Activated CD4-positive, alpha-beta memory T cell treated with anti-CD3 and anti-CD28 coated beads for 36 hours (primary cell): ENCODE measurements around the gene CFAP119. TPM values are rescaled to one million over a fixed set of nuclear protein-coding genes. Genes with fewer than 3 reads are reported as not detected.

Experiments
- CTCF ChIA-PET: fragments of 350-600 bp; sonication (Branson Sonifier 250); formaldehyde crosslinking; loops from one replicate; lab custom pipeline; 2021; ENCODE audit warnings: antibody characterized with exemption, inconsistent platforms; lab: Charles Lee
- POLR2A ChIA-PET: fragments of 350-600 bp; sonication (Branson Sonifier 250); formaldehyde crosslinking; loops from one replicate; lab custom pipeline; 2021; ENCODE audit warnings: antibody characterized with exemption; lab: Charles Lee
- DNase-seq: peaks from one replicate; pipeline ENCODE4 v3.0.0-alpha.2; 2020
- H3K27ac Mint-ChIP-seq: one replicate; pipeline ENCODE4 v1.8.0; 2021; ENCODE audit warnings: mixed read lengths
- H3K27me3 Mint-ChIP-seq: one replicate; pipeline ENCODE4 v1.8.0; 2021; ENCODE audit warnings: mixed read lengths
- H3K36me3 Mint-ChIP-seq: one replicate; pipeline ENCODE4 v1.8.0; 2021; ENCODE audit warnings: mixed read lengths
- H3K4me1 Mint-ChIP-seq: one replicate; pipeline ENCODE4 v1.8.0; 2021; ENCODE audit warnings: low read depth, mixed read lengths
- H3K4me3 Mint-ChIP-seq: one replicate; pipeline ENCODE4 v1.8.0; 2021; ENCODE audit warnings: mild to moderate bottlenecking, mixed read lengths
- H3K9me3 Mint-ChIP-seq: one replicate; pipeline ENCODE4 v1.8.0; 2021; ENCODE audit warnings: mixed read lengths
- intact Hi-C: fragments of 100-400 bp; cut with micrococcal nuclease; formaldehyde crosslinking; loops from one replicate; pipeline ENCODE4 v1.15.1; 2023
- total RNA-seq, 2 experiments: library from RNA; stranded (reverse); gene quantifications; one replicate each; pipeline ENCODE4 v1.2.3, GENCODE V29; 2021

The CFAP119 gene
- total RNA-seq, 2 experiments from 2014 or later, result 3.8 to 4.9 TPM

DNA sequence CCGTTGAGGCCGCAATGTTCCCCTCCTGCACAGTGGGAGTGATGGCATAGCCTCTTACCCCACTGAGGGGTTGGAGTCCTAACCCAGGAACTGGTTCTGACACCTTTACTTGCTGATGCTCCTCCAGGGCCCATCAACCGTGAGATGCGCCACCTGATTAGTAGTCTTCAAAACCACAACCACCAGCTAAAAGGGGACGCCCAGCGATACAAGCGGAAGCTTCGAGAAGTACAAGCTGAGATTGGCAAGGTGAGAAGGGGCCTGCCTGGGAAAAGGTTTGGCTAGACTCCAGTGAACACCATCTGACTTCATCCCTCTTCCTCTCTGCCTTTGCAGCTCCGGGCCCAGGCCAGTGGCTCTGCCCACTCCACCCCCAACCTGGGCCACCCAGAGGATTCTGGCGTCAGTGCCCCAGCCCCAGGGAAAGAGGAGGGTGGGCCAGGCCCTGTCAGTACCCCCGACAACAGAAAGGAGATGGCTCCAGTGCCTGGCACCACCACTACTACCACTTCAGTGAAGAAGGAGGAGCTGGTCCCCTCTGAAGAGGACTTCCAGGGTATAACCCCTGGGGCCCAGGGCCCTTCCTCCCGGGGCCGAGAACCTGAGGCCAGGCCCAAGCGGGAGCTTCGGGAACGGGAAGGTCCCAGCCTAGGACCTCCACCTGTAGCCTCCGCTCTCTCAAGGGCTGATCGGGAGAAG, 6.1 kb upstream of the CFAP119 start:
- H3K36me3 Mint-ChIP-seq, result peaks cover 54% of the 10 kb centered on the region
- CTCF ChIA-PET, result no interaction called here

DNA sequence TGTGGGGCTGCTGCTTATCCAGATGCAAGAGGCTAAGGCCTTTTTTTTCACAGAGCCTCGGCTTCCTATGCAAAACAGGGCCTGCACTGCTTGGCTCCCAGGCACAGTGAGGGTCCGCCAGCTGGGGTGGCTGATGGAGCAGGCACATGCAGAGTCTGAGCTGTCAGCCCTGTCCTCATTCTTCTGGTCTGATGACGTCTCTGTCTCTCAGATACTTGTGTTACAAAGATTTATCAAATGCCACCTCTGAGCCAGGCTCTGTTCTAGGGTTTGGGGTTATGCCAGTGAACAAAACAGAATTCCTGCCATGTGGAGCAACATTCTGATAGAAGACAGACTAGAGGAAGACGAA, 5.0 kb upstream of the CFAP119 start:
- peaks cover 16% of the 10 kb centered on the region for H3K4me1 Mint-ChIP-seq
- no peaks in the 10 kb centered on the region for H3K27me3 Mint-ChIP-seq
- peaks cover 50% of the 10 kb centered on the region for H3K36me3 Mint-ChIP-seq
- no peak overlapping the region for H3K4me3 Mint-ChIP-seq
- intact Hi-C loops, result no loop called here
- no peaks in the 10 kb centered on the region for H3K9me3 Mint-ChIP-seq
- CTCF ChIA-PET, result interaction anchor here (7.2 kb wide), 1 partner anchor 48 kb away, joined by 30 read pairs; no protein-coding TSS in a partner anchor
- H3K27ac Mint-ChIP-seq, result no peak overlapping the region
- POLR2A ChIA-PET, result no interaction called here
- no peak for DNase-seq

More for the DNA sequence above, 6.1 kb upstream of the CFAP119 start:
- H3K9me3 Mint-ChIP-seq, result no peaks in the 10 kb centered on the region
- intact Hi-C loops, result no loop called here
- H3K27me3 Mint-ChIP-seq, result no peaks in the 10 kb centered on the region
- POLR2A ChIA-PET, result no interaction called here
- no peak overlapping the region for H3K27ac Mint-ChIP-seq
- no peak for DNase-seq
- peaks cover 12% of the 10 kb centered on the region for H3K4me1 Mint-ChIP-seq
- H3K4me3 Mint-ChIP-seq, result no peak overlapping the region

DNA sequence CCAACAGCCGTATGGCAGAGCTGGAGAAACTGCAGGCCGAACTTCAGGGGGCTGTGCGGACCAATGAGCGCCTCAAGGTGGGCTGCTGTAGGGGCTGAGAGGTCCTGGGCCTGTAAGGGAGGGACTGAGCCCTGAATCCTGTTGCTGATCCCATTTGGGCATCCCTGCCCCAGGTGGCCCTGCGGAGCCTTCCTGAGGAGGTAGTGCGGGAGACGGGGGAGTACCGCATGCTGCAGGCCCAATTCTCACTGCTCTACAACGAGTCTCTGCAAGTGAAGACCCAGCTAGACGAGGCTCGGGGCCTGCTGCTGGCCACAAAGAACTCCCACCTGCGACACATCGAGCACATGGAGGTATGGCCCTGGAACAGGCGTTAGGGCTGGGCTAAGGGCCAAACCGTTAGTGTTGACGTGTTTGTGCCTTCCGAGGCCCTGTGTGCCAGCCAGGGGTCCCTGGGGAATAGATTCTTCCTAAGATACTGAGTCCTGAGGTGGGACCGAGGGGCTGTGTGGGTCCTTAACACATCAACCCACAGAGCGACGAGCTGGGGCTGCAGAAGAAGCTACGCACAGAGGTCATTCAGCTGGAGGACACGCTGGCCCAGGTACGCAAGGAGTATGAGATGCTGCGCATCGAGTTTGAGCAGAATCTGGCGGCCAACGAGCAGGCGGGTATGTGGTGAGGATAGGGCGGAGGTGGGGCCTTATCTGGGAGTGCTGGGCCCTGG, 4.5 kb upstream of the CFAP119 start:
- DNase-seq, result no peak
- peaks cover 50% of the 10 kb centered on the region for H3K36me3 Mint-ChIP-seq
- no peak overlapping the region for H3K4me3 Mint-ChIP-seq
- intact Hi-C loops, result no loop called here
- H3K9me3 Mint-ChIP-seq, result no peaks in the 10 kb centered on the region
- H3K27me3 Mint-ChIP-seq, result no peaks in the 10 kb centered on the region
- peaks cover 16% of the 10 kb centered on the region for H3K4me1 Mint-ChIP-seq
- ChIA-PET CTCF (interaction anchor here (7.2 kb wide), 1 partner anchor 49 kb away, joined by 30 read pairs; no protein-coding TSS in a partner anchor), POLR2A (no interaction called here)
- H3K27ac Mint-ChIP-seq, result no peak overlapping the region

DNA sequence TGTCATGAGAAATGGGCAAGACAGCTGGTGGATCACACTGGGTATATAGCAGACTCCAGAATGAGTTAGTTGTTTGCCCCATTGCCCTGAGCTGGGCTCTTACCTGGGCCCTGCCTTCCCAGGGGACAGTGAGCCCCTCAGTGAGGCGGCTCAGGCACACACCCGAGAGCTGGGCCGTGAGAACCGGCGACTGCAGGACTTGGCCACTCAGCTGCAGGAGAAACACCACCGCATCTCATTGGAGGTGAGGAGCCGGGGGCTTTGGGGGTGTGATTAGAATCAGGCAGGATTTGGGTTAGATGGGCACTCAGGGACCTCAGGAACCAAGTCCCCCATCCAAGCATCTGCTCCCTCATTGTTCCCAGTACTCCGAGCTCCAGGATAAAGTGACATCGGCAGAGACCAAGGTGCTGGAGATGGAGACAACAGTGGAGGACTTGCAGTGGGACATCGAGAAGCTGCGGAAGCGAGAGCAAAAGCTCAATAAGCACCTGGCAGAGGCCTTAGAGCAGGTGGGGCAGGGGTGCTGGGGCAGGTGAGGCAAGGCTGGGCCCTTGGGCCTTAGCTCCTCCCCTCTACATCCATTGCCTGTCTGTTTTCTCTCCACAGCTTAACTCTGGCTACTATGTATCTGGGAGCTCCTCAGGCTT, 3.1 kb upstream of the CFAP119 start:
- Mint-ChIP-seq H3K4me1 (peaks cover 25% of the 10 kb centered on the region), H3K27ac (no peak overlapping the region), H3K9me3 (no peaks in the 10 kb centered on the region), H3K4me3 (no peak overlapping the region), H3K27me3 (no peaks in the 10 kb centered on the region), H3K36me3 (peaks cover 40% of the 10 kb centered on the region)
- POLR2A ChIA-PET, result interaction anchor here (1.0 kb wide), 1 partner anchor 17 kb away, joined by 4 read pairs; the partner anchor contains the start of gene PHKG2
- intact Hi-C loops, result loop anchor here (5.0 kb wide), 1 partner anchor 108 kb away; the partner anchor contains the start of gene FBRS
- DNase-seq, result no peak
- CTCF ChIA-PET, result interaction anchor here (7.2 kb wide), 1 partner anchor 50 kb away, joined by 30 read pairs; no protein-coding TSS in a partner anchor

DNA sequence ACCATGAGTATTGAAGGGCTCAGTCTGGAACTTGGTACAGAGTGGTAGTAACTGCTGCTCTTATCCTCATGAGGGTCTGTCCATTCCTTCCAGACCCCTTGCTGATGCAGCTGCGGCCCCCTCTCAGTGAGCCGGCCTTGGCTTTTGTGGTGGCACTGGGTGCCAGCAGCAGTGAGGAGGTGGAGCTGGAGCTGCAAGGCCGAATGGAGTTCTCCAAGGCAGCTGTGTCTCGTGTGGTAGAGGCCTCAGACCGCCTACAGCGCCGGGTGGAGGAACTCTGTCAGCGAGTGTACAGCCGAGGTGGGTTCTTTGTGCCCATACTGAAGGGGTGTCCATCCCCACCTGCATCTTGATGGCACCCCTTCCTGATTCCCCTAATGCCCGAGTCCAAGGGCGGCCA, 2.2 kb upstream of the CFAP119 start:
- Mint-ChIP-seq H3K4me3 (peak overlapping the region; percentile 18), H3K36me3 (peaks cover 36% of the 10 kb centered on the region), H3K4me1 (peaks cover 25% of the 10 kb centered on the region), H3K9me3 (no peaks in the 10 kb centered on the region), H3K27ac (no peak overlapping the region), H3K27me3 (no peaks in the 10 kb centered on the region)
- POLR2A ChIA-PET, result no interaction called here
- intact Hi-C loops, result loop anchor here (5.0 kb wide), 1 partner anchor 107 kb away; the partner anchor contains the start of gene FBRS
- DNase-seq, result no peak
- CTCF ChIA-PET, result interaction anchor here (7.2 kb wide), 1 partner anchor 51 kb away, joined by 30 read pairs; no protein-coding TSS in a partner anchor

DNA sequence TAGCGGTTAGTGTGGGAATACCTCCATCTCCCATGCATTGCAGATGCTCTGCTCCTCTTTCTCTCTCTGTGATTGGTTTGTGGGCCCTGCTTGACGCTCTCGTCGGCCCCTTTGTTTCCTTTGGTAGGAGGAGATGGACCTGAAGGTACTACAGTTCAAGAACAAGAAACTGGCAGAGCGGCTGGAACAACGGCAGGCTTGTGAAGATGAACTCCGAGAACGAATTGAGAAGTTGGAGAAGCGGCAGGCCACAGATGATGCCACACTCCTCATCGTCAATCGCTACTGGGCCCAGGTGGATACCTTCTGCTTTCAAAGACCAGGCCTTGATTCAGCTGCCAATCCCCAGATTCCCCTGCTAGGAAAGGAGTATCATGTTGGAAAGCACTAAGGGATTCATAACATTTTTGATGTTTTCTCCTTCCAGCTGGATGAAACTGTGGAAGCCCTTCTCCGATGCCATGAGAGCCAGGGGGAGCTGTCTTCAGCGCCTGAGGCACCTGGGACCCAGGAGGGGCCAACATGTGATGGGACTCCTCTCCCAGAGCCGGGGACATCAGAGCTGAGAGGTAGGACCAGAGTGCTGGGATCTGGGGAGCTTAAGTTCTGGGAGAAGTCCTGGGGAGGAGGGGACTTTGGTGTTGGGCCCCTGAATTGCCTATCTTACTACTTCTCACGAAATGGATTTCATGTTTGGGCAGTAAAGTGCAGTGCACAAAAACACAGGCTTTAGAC, 1.3 kb upstream of the CFAP119 start:
- Mint-ChIP-seq H3K27ac (peak overlapping the region; percentile 81), H3K9me3 (no peaks in the 10 kb centered on the region), H3K4me1 (peaks cover 25% of the 10 kb centered on the region), H3K36me3 (peaks cover 29% of the 10 kb centered on the region), H3K4me3 (peak overlapping the region; percentile 93), H3K27me3 (no peaks in the 10 kb centered on the region)
- CTCF ChIA-PET, result interaction anchor here (1.1 to 7.2 kb wide), 2 partner anchors 52 to 139 kb away, joined by 3 to 30 read pairs; no protein-coding TSS in a partner anchor
- DNase-seq, result no peak
- POLR2A ChIA-PET, result interaction anchor here (1.5 kb wide), 1 partner anchor 42 kb away, joined by 3 read pairs; no protein-coding TSS in a partner anchor
- intact Hi-C loops, result loop anchor here (1.0 to 5.0 kb wide), 5 partner anchors 12 to 194 kb away; partner anchors contain the start of genes FBRS and PHKG2

DNA sequence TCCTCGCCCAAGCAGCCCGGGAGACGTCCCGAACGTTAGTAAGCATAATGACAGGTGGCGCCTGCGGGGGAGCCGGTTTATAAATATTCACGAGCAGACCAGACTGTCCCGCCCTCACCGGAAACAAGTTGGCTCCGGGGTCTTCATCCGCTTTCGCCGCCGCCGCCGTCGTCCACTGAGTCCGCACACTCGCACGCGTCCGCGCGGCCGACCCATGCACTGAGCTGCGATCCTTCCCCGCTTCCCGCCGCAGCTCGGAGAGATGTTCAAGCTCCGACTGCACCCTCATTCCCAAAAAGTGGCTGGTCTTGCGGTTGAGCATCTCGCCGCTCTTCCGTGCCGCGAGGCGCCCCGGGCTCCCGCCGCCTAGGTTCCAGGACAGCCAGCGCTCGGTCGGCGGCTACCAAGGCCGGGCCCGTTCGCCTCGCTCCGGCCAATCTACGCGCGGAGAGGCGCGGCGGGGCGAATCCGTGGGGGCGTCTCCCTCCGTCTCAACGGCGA, 385 bp downstream of the CFAP119 start:
- Mint-ChIP-seq H3K27me3 (no peaks in the 10 kb centered on the region), H3K4me3 (peak overlapping the region; percentile 93), H3K4me1 (peaks cover 25% of the 10 kb centered on the region), H3K9me3 (no peaks in the 10 kb centered on the region), H3K27ac (peak overlapping the region; percentile 81), H3K36me3 (peaks cover 20% of the 10 kb centered on the region)
- CTCF ChIA-PET, result interaction anchor here (7.2 kb wide), 1 partner anchor 53 kb away, joined by 30 read pairs; no protein-coding TSS in a partner anchor
- POLR2A ChIA-PET, result no interaction called here
- peak; percentile 53 for DNase-seq
- intact Hi-C loops, result loop anchor here (5.0 kb wide), 1 partner anchor 104 kb away; the partner anchor contains the start of gene FBRS

DNA sequence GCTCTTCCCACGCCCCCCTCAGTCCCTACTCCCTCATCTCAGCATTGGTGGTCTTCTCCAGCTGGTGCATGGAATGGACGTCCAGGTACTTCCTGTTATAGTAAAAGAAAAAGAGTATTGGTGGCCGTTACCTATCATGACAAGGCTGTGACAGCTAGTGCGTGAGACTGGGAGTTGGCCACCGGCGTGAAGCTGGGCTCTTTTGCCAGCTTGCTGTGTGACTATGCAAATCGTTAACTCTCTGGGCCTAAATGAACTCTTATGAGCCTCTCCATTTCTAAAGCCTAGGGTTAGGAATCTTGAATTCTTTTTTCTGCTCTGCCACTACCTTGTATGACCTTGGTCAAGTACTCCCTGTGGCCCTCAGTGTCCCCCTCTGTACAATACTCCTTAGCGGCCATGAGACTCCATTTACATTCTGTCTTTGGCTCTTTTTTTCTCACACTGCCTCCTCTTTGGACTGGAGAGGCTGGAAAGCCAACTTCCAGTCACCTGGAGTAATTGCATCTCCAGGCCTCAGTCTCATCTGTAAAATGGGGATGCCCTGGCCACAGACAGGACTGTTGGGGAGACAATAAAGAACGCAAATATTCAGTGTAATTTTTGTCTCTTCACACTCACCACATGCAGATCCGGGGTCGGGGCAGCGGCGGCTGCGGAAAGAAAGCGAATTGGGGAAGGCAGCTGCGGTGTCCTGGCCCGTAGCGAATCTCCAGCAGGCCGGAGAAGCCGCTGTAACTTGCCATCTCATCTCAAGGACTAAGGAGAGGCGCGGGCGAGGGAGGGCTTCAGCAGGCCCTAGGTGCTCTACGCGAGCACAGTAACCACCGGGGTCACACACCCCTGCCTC, 1.1 kb downstream of the CFAP119 start:
- H3K27me3 Mint-ChIP-seq, result no peaks in the 10 kb centered on the region
- peak overlapping the region; percentile 93 for H3K4me3 Mint-ChIP-seq
- peaks cover 25% of the 10 kb centered on the region for H3K4me1 Mint-ChIP-seq
- CTCF ChIA-PET, result interaction anchor here (7.2 kb wide), 1 partner anchor 54 kb away, joined by 30 read pairs; no protein-coding TSS in a partner anchor
- POLR2A ChIA-PET, result interaction anchor here (0.9 kb wide), 1 partner anchor 13 kb away, joined by 5 read pairs; the partner anchor contains the start of gene PHKG2
- H3K9me3 Mint-ChIP-seq, result no peaks in the 10 kb centered on the region
- H3K27ac Mint-ChIP-seq, result no peak overlapping the region
- no peak for DNase-seq
- peaks cover 18% of the 10 kb centered on the region for H3K36me3 Mint-ChIP-seq
- intact Hi-C loops, result loop anchor here (5.0 kb wide), 1 partner anchor 104 kb away; the partner anchor contains the start of gene FBRS

DNA sequence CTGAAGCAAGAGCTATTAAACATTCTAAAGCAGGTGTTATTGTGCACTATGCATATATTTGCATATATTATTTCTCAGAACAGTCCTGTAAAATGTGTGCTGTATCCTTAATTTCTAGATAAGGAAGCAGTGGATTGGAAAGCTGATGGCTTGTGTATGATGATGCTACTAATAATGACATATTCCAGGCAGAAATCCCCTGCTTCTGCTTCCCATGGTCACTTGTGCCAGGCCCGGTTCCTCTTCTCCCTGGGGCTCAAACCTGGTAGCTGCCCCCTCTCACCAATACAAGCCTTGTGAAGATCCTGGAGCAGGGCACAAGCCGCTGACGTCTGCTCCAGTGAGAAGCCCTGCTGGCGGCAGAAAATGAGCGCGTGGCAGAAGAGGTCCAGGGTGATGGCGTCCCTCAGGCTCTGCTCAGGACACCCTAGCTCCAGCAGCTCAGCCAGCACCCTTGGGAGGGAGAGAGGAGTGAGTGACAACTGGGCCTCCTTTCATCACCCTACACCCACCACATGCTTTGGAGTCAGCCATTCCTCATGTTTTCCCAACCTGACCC, 1.8 kb downstream of the CFAP119 start:
- no peaks in the 10 kb centered on the region for H3K27me3 Mint-ChIP-seq
- H3K27ac Mint-ChIP-seq, result no peak overlapping the region
- intact Hi-C loops, result loop anchor here (5.0 kb wide), 1 partner anchor 103 kb away; the partner anchor contains the start of gene FBRS
- ChIA-PET CTCF (interaction anchor here (1.0 to 7.2 kb wide), 2 partner anchors 55 to 82 kb away, joined by 3 to 30 read pairs; no protein-coding TSS in a partner anchor), POLR2A (interaction anchor here (0.9 to 1.0 kb wide), 2 partner anchors 9 to 12 kb away, joined by 3 to 5 read pairs; partner anchors contain the start of gene PHKG2)
- H3K36me3 Mint-ChIP-seq, result peaks cover 12% of the 10 kb centered on the region
- H3K9me3 Mint-ChIP-seq, result no peaks in the 10 kb centered on the region
- H3K4me1 Mint-ChIP-seq, result peaks cover 25% of the 10 kb centered on the region
- no peak for DNase-seq
- H3K4me3 Mint-ChIP-seq, result no peak overlapping the region

DNA sequence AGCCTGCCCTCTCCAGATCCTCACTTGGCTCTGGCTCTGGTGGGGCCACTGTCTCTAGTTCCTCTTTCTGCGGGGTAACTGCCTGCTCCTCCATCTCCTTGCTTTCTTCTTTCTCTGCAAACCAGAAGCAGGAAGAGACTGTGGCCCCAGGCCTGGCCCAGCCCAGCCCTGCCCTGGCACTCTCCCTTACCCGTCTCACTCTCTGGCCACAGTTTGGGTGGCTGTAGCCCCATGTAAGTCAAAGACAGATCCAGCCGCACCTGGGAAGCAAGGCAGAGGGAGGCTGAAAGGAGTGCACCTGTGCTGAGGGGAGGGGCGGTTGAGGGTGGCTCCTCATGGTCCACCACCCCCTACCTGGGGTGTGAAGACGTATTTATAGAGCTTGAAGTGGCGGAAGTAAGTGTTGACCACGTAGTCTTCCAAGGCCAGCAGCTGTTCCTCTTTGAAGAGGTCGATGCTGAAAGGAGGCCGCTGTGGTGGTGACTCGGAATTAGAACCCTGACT, 2.8 kb downstream of the CFAP119 start:
- peaks cover 25% of the 10 kb centered on the region for H3K4me1 Mint-ChIP-seq
- CTCF ChIA-PET, result no interaction called here
- intact Hi-C loops, result no loop called here

More for the DNA sequence above, 2.8 kb downstream of the CFAP119 start:
- H3K4me3 Mint-ChIP-seq, result no peak overlapping the region
- H3K27me3 Mint-ChIP-seq, result no peaks in the 10 kb centered on the region
- no peaks in the 10 kb centered on the region for H3K9me3 Mint-ChIP-seq
- peaks cover 8% of the 10 kb centered on the region for H3K36me3 Mint-ChIP-seq
- H3K27ac Mint-ChIP-seq, result no peak overlapping the region
- POLR2A ChIA-PET, result no interaction called here
- no peak for DNase-seq
